RWPE1 (cell line): ENCODE results near the gene TPCN2.
A peak's percentile ranks its signal among the peaks of the same experiment; 100 is the strongest.

ENCODE experiments used
- CTCF ChIA-PET: fragments of 350-600 bp; sonication (Branson Sonifier 250); formaldehyde crosslinking; extraction: SDS; loops from one replicate; lab custom pipeline; 2021; lab: Yijun Ruan, JAX
- POLR2A ChIA-PET: fragments of 400-600 bp; formaldehyde crosslinking; extraction: SDS; loops from one replicate; lab custom pipeline; 2020; ENCODE audit warnings: antibody characterized with exemption; ENCODE audit not compliant: low non-redundant PET; lab: Yijun Ruan, JAX
- DNase-seq: peaks from one replicate; pipeline ENCODE4 v3.0.0; 2012; ENCODE audit warnings: low spot score
- H3K27ac ChIP-seq: fragments of 450-650 bp; 2 replicates; pipeline ENCODE4 v1.5.1; 2017
- CTCF ChIP-seq: fragments of 450-650 bp; conservative IDR thresholded peaks from 2 replicates; pipeline ENCODE4 v1.5.1; 2017; ENCODE audit warnings: low read depth, mild to moderate bottlenecking

Gene TPCN2

GRCh38 chr11:69152733-69153421 is 104.1 kb downstream of the TPCN2 start:
- no peak overlapping the region for H3K27ac ChIP-seq
- ChIA-PET CTCF (no interaction called here), POLR2A (no interaction called here)
- DNase-seq = no peak
- TF ChIP-seq CTCF = no peak

- no peak for DNase-seq
- POLR2A ChIA-PET = no interaction called here
- no peak overlapping the region for H3K27ac ChIP-seq
- TF ChIP-seq CTCF = no peak
- CTCF ChIA-PET = no interaction called here
Measured at GRCh38 chr11:69153661-69154060, 104.9 kb downstream of the TPCN2 start.

- CTCF ChIA-PET = no interaction called here
- DNase-seq = no peak
- POLR2A ChIA-PET = no interaction called here
- H3K27ac ChIP-seq = no peak overlapping the region
- TF ChIP-seq CTCF = no peak
Measured at GRCh38 chr11:69154211-69154913, 105.6 kb downstream of the TPCN2 start.

- POLR2A ChIA-PET = no interaction called here
- no peak for DNase-seq
- no peak for TF ChIP-seq CTCF
- no peak overlapping the region for H3K27ac ChIP-seq
- CTCF ChIA-PET = no interaction called here
Measured at GRCh38 chr11:69154938-69155301, 106.2 kb downstream of the TPCN2 start.

GRCh38 chr11:69155302-69156234 is 106.8 kb downstream of the TPCN2 start, which contains the start of gene SMIM38:
TSS of gene SMIM38 (plus strand) at chr11:69155935. CDS start at chr11:69157847, 1,912 bp downstream.
- DNase-seq = no peak
- no peak for TF ChIP-seq CTCF
- ChIA-PET POLR2A (no interaction called here), CTCF (interaction anchor here (0.7 kb wide), 1 partner anchor 50 kb away, joined by 5 read pairs; no protein-coding TSS in a partner anchor)
- peak within 1 kb of the TSS; percentile 66 for H3K27ac ChIP-seq

GRCh38 chr11:69156235-69156639 is 107.5 kb downstream of the TPCN2 start:
- peak overlapping the region; percentile 66 for H3K27ac ChIP-seq
- POLR2A ChIA-PET = no interaction called here
- no peak for TF ChIP-seq CTCF
- CTCF ChIA-PET = interaction anchor here (0.6 to 1.4 kb wide), 3 partner anchors 10 to 428 kb away, joined by 3 to 5 read pairs (median 3); no protein-coding TSS in a partner anchor
- no peak for DNase-seq
